Measurements from ENCODE around the gene TRAM2. TPM values are rescaled to one million over a fixed set of nuclear protein-coding genes. Genes with fewer than 3 reads are reported as not detected.

TRAM2 gene
- total RNA-seq, 2 donors from 2014 or later = 40.0 to 41.8 TPM

- Histone ChIP-seq H3K9me3 (no peaks in the 10 kb centered on the region), H3K4me1 (ENCODE audit: control insufficient read depth in 1 of 2, low read depth in 2 of 2) (peaks cover 64 to 97% of the 10 kb centered on the region in 2 donors), H3K4me3 (no peak overlapping the region), H3K27ac (peak overlapping the region; percentile 84 to 85), H3K36me3 (no peaks in the 10 kb centered on the region), H3K27me3 (replicated peaks; ENCODE audit: insufficient read depth) (no peaks in the 10 kb centered on the region)
- ATAC-seq (ENCODE audit: insufficient number of reproducible peaks, low FRiP score, low read depth) (no peak), DNase-seq (ENCODE audit: low spot score) (no peak)
- no peak for TF ChIP-seq CTCF (IDR thresholded peaks at IDR 0.05)
These were observed 8.5 kb downstream of the TRAM2 start for GRCh38 chr6:52568320-52568719.

GRCh38 chr6:52566853-52567279, 10.0 kb downstream of the TRAM2 start:
- peaks cover 54 to 97% of the 10 kb centered on the region in 2 donors for H3K4me1 ChIP-seq (ENCODE audit: control insufficient read depth in 1 of 2, low read depth in 2 of 2)
- H3K27ac ChIP-seq = peak overlapping the region; percentile 84 to 85
- H3K36me3 ChIP-seq = no peaks in the 10 kb centered on the region
- ATAC-seq (ENCODE audit: insufficient number of reproducible peaks, low FRiP score, low read depth) (peak; percentile 61), DNase-seq (ENCODE audit: low spot score) (no peak)
- no peaks in the 10 kb centered on the region for H3K9me3 ChIP-seq
- H3K27me3 ChIP-seq (replicated peaks; ENCODE audit: insufficient read depth) = no peaks in the 10 kb centered on the region
- no peak overlapping the region for H3K4me3 ChIP-seq
- no peak for TF ChIP-seq CTCF (IDR thresholded peaks at IDR 0.05)

- H3K36me3 ChIP-seq = no peaks in the 10 kb centered on the region
- H3K4me1 ChIP-seq (ENCODE audit: control insufficient read depth in 1 of 2, low read depth in 2 of 2) = peaks cover 54 to 95% of the 10 kb centered on the region in 2 donors
- no peak for DNase-seq (ENCODE audit: low spot score)
These were observed 10.7 kb downstream of the TRAM2 start for GRCh38 chr6:52566201-52566600.

GRCh38 chr6:52564856-52565255, 12.0 kb downstream of the TRAM2 start:
- Histone ChIP-seq H3K27me3 (replicated peaks; ENCODE audit: insufficient read depth) (no peaks in the 10 kb centered on the region), H3K27ac (peak overlapping the region in 1 of 2 donors; percentile 21), H3K36me3 (no peaks in the 10 kb centered on the region), H3K4me3 (no peak overlapping the region), H3K4me1 (ENCODE audit: control insufficient read depth in 1 of 2, low read depth in 2 of 2) (peaks cover 54 to 95% of the 10 kb centered on the region in 2 donors), H3K9me3 (no peaks in the 10 kb centered on the region)
- TF ChIP-seq CTCF (IDR thresholded peaks at IDR 0.05) = no peak
- ATAC-seq (ENCODE audit: insufficient number of reproducible peaks, low FRiP score, low read depth) = no peak
- no peak for DNase-seq (ENCODE audit: low spot score)

More at GRCh38 chr6:52566201-52566600, 10.7 kb downstream of the TRAM2 start:
- no peak for TF ChIP-seq CTCF (IDR thresholded peaks at IDR 0.05)
- no peak for ATAC-seq (ENCODE audit: insufficient number of reproducible peaks, low FRiP score, low read depth)
- Histone ChIP-seq H3K27me3 (replicated peaks; ENCODE audit: insufficient read depth) (no peaks in the 10 kb centered on the region), H3K4me3 (no peak overlapping the region), H3K27ac (peak overlapping the region; percentile 84 to 85), H3K9me3 (no peaks in the 10 kb centered on the region)

GRCh38 chr6:52562911-52563310, 13.9 kb downstream of the TRAM2 start:
- no peak overlapping the region for H3K27ac ChIP-seq
- no peak for DNase-seq (ENCODE audit: low spot score)
- no peak for ATAC-seq (ENCODE audit: insufficient number of reproducible peaks, low FRiP score, low read depth)
- H3K27me3 ChIP-seq (replicated peaks; ENCODE audit: insufficient read depth) = no peaks in the 10 kb centered on the region
- H3K4me3 ChIP-seq = no peak overlapping the region
- peaks cover 44 to 93% of the 10 kb centered on the region in 2 donors for H3K4me1 ChIP-seq (ENCODE audit: control insufficient read depth in 1 of 2, low read depth in 2 of 2)
- TF ChIP-seq CTCF (IDR thresholded peaks at IDR 0.05) = no peak
- H3K36me3 ChIP-seq = no peaks in the 10 kb centered on the region
- no peaks in the 10 kb centered on the region for H3K9me3 ChIP-seq
